Measurements from ENCODE around the gene CD22. TPM values are rescaled to one million over a fixed set of nuclear protein-coding genes. Genes with fewer than 3 reads are reported as not detected.

Gene CD22
- total and polyA plus RNA-seq, 2 donors (not counting 1 experiment from before 2014, with no cell fraction given): 0.15 to 1.2 TPM

- no peak overlapping the region for H3K9ac ChIP-seq (ENCODE audit: insufficient read depth, low read length)
- H3K27me3 ChIP-seq (ENCODE audit: control insufficient read depth, insufficient read depth, low read length): no peaks in the 10 kb centered on the region
- no peak overlapping the region for H2AFZ ChIP-seq (ENCODE audit: low read length)
- TF ChIP-seq CTCF (conservative IDR thresholded peaks at IDR 0.05 in 1 of 2, IDR thresholded peaks at IDR 0.05 in 1 of 2; ENCODE audit: low read depth in 1 of 2, low read length in 2 of 2) (no peak), EZH2 (IDR thresholded peaks at IDR 0.05; ENCODE audit: low read length, missing control alignments) (no peak)
- H3K4me3 ChIP-seq (replicated peaks in 1 of 4; ENCODE audit: control extremely low read depth in 1 of 4, insufficient read depth in 1 of 4, low read depth in 3 of 4, low read length in 4 of 4): no peak overlapping the region
- no peak for DNase-seq (ENCODE audit: low read depth in 2 of 2)
- no peaks in the 10 kb centered on the region for H3K9me3 ChIP-seq (ENCODE audit: control insufficient read depth, insufficient read depth, low read depth, low read length)
- no peaks in the 10 kb centered on the region for H3K36me3 ChIP-seq (ENCODE audit: control insufficient read depth, insufficient read depth, low read length)
- H3K79me2 ChIP-seq (ENCODE audit: control insufficient read depth, insufficient read depth, low read length): no peaks in the 10 kb centered on the region
- H3K27ac ChIP-seq (ENCODE audit: insufficient read depth, low read length): no peak overlapping the region
- no peak overlapping the region for H3K4me2 ChIP-seq (ENCODE audit: extremely low read depth, insufficient read depth, low read length)
- no peaks in the 10 kb centered on the region for H4K20me1 ChIP-seq (ENCODE audit: control insufficient read depth, extremely low read depth, insufficient read depth, low read length)
- no peaks in the 10 kb centered on the region for H3K4me1 ChIP-seq (ENCODE audit: control insufficient read depth, extremely low read depth, insufficient read depth, low read length)
These were observed 15.6 kb downstream of the CD22 start for GRCh38 chr19:35344511-35345031.

GRCh38 chr19:35345671-35346111 is 16.7 kb downstream of the CD22 start:
- Histone ChIP-seq H2AFZ (ENCODE audit: low read length) (no peak overlapping the region), H3K79me2 (ENCODE audit: control insufficient read depth, insufficient read depth, low read length) (no peaks in the 10 kb centered on the region), H3K36me3 (ENCODE audit: control insufficient read depth, insufficient read depth, low read length) (no peaks in the 10 kb centered on the region), H3K27me3 (ENCODE audit: control insufficient read depth, insufficient read depth, low read length) (no peaks in the 10 kb centered on the region), H3K9ac (ENCODE audit: insufficient read depth, low read length) (no peak overlapping the region), H3K4me1 (ENCODE audit: control insufficient read depth, extremely low read depth, insufficient read depth, low read length) (no peaks in the 10 kb centered on the region), H3K4me3 (replicated peaks in 1 of 4; ENCODE audit: control extremely low read depth in 1 of 4, insufficient read depth in 1 of 4, low read depth in 3 of 4, low read length in 4 of 4) (no peak overlapping the region), H3K4me2 (ENCODE audit: extremely low read depth, insufficient read depth, low read length) (no peak overlapping the region), H3K27ac (ENCODE audit: insufficient read depth, low read length) (no peak overlapping the region), H4K20me1 (ENCODE audit: control insufficient read depth, extremely low read depth, insufficient read depth, low read length) (no peaks in the 10 kb centered on the region), H3K9me3 (ENCODE audit: control insufficient read depth, insufficient read depth, low read depth, low read length) (no peaks in the 10 kb centered on the region)
- no peak for TF ChIP-seq EZH2 (IDR thresholded peaks at IDR 0.05; ENCODE audit: low read length, missing control alignments)
- TF ChIP-seq CTCF (conservative IDR thresholded peaks at IDR 0.05 in 1 of 2, IDR thresholded peaks at IDR 0.05 in 1 of 2; ENCODE audit: low read depth in 1 of 2, low read length in 2 of 2): no peak
- DNase-seq (ENCODE audit: low read depth in 2 of 2): no peak

- Histone ChIP-seq H3K9me3 (ENCODE audit: control insufficient read depth, insufficient read depth, low read depth, low read length) (no peaks in the 10 kb centered on the region), H4K20me1 (ENCODE audit: control insufficient read depth, extremely low read depth, insufficient read depth, low read length) (no peaks in the 10 kb centered on the region), H2AFZ (ENCODE audit: low read length) (no peak overlapping the region), H3K27me3 (ENCODE audit: control insufficient read depth, insufficient read depth, low read length) (no peaks in the 10 kb centered on the region), H3K4me1 (ENCODE audit: control insufficient read depth, extremely low read depth, insufficient read depth, low read length) (no peaks in the 10 kb centered on the region), H3K9ac (ENCODE audit: insufficient read depth, low read length) (no peak overlapping the region), H3K27ac (ENCODE audit: insufficient read depth, low read length) (no peak overlapping the region), H3K79me2 (ENCODE audit: control insufficient read depth, insufficient read depth, low read length) (no peaks in the 10 kb centered on the region), H3K4me2 (ENCODE audit: extremely low read depth, insufficient read depth, low read length) (no peak overlapping the region), H3K36me3 (ENCODE audit: control insufficient read depth, insufficient read depth, low read length) (no peaks in the 10 kb centered on the region), H3K4me3 (replicated peaks in 1 of 4; ENCODE audit: control extremely low read depth in 1 of 4, insufficient read depth in 1 of 4, low read depth in 3 of 4, low read length in 4 of 4) (no peak overlapping the region)
- TF ChIP-seq EZH2 (IDR thresholded peaks at IDR 0.05; ENCODE audit: low read length, missing control alignments) (no peak), CTCF (conservative IDR thresholded peaks at IDR 0.05 in 1 of 2, IDR thresholded peaks at IDR 0.05 in 1 of 2; ENCODE audit: low read depth in 1 of 2, low read length in 2 of 2) (no peak)
- DNase-seq (ENCODE audit: low read depth in 2 of 2): no peak
These were observed 17.4 kb downstream of the CD22 start for GRCh38 chr19:35346193-35347052.

Data from fibroblast of lung (primary cell).